GM18870 (cell line): Measurements from ENCODE around the gene INTS1.

Experiments used
- ATAC-seq: cut with Tn5 transposase; IDR thresholded peaks from one replicate; pipeline ENCODE4 v1.9.1; 2021; ENCODE audit warnings: moderate library complexity; ENCODE audit not compliant: unreplicated experiment

INTS1 gene

DNA sequence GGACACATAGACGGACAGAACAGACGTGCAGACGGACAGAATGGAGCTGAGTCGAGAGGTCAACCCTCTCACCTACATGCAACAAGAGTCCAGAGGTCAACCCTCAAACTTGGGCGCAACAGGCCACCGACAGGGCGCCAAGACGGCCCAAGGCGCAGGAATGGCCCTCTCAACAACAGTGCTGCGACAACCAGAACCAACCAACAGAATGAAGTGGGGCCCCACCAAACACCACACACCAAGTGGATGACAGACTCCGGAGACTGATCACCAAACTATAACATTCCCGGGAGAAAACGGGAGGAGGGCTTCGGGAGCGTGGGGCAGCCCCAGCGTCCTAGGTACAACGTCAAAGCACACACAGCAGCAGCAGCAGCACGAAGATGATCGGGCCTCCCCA is 13.4 kb downstream of the INTS1 start:
- no peak for ATAC-seq

GRCh38 chr7:1489336-1489735 is 14.9 kb downstream of the INTS1 start:
- ATAC-seq: no peak

- ATAC-seq: no peak
These were observed 16.2 kb downstream of the INTS1 start for GRCh38 chr7:1488016-1488415.

GRCh38 chr7:1487466-1487865 is 16.7 kb downstream of the INTS1 start:
- no peak for ATAC-seq

DNA sequence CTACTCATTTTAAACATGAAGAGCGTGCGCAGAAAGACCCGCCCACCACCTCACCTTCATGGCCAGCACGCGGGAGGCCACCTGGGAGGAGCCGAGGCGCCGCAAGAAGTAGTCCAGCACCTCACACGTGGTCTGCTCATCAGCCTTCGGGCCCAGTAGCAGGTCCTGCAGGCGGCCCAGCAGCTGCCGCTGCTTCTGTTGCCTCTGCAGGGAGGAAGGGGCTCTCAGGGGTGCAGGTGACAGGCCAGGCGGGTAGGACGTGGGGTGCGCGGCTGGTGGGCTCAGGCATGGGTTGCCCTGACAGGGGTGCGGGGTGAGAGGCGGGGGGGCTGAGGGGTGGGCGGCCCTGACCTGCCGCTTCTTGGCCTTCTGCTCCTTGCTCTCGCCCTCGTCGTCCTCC is 17.6 kb downstream of the INTS1 start:
- ATAC-seq: no peak

GRCh38 chr7:1485156-1485555 is 19.0 kb downstream of the INTS1 start:
- ATAC-seq: no peak

- no peak for ATAC-seq
These were observed 19.6 kb downstream of the INTS1 start for GRCh38 chr7:1484569-1484968.

- no peak for ATAC-seq
These were observed 20.4 kb downstream of the INTS1 start for GRCh38 chr7:1483536-1484505.

DNA sequence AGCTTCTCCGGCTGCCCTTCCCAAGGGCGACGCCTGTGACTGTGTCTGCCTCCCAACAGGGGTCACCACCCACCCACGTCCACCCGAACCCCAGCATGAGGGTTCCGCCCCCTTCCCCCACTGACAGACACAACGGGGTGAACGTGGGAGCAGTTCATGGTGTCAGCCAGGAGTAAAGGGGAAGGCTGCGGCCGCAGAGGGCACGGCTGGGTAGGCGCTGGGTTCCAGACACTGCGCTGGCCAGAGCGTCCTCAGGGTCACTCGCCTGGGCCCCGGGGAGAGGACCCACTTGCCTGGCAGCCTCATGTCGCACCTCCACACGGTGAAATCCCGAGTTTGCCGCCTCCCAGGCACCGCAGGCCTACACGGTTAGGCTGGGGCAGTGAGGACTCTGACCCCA is 21.1 kb downstream of the INTS1 start:
- no peak for ATAC-seq

- ATAC-seq: no peak
These were observed 22.9 kb downstream of the INTS1 start for GRCh38 chr7:1481300-1481699.

GRCh38 chr7:1480670-1481069 is 23.5 kb downstream of the INTS1 start:
- no peak for ATAC-seq

DNA sequence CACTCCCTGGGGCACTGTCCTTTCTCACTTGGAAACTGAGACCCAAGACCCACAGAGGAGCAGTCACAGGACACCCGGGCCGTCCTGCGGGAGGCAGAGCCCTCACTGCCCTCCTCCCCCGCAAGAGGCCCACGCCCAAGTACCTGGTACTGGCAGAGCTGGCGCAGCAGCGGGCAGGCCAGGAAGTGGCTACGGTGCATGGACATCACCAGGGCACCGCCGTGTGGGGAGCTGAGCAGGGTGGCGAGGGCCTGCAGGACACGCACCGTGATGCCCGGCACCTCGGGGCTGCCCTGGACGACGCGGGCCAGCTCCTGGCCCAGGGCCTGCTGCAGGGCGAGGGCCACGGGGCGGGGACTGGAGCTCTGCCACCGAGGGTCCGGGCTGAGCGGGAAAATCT is 24.9 kb downstream of the INTS1 start:
- ATAC-seq: no peak

DNA sequence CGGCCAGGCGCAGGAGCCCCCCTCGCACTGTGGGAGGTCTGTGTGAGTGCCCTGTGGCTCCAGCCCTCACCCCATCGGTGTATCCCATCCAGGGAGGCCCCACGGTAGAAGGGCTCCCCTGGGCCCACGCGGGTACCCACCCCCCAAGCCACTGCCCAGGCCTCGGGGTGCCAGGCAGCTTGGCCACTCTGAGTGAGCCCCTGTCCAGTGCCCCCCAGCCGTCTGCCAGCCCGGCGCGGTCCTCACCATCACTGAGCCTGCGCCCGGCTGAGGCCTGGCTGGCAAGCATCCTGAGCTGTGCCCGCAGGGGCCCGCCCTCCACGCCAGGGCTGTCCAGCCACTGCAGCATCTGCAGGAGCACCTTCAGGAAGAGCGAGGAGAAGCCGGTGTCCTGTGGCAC is 25.7 kb downstream of the INTS1 start:
- no peak for ATAC-seq

DNA sequence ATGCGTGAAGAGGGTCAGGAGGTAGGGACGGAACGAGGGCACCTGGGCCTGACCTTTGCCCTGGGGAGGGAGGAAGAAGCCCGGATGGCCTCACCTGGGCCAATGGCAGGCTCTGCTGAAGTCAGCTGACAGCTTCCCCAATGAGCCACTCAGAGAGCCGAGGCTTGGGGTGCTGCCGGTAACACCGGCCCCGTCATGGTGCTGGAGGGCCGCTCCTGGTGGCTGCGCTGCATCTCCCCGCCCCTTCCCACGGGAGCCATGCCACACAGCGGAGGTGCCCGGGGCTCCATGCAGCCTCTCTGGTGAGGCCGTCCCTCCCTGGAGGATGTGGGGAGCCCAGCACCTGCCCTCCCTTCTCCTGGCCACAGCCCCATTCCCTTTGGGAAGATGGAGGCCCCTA is 27.3 kb downstream of the INTS1 start:
- ATAC-seq: no peak

DNA sequence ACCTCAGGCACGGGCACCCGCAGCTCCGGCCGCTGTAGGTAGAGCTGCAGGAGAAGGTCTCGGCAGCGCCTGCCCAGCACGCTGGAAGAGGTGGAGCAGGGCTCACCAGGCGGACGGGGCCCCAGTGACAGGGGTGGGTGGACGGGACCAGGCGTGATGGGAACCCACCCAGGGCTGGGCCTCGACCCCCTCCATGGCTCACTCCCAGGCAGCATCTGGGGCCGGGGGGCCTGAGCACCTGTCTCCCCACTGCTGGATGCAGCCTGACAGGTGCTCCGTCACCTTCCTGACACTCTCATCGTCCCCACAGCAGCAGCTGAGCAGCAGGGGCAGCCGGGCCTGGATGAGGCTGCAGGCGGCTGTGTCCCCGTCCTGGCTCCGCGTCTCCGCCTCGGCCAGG is 28.2 kb downstream of the INTS1 start:
- no peak for ATAC-seq

DNA sequence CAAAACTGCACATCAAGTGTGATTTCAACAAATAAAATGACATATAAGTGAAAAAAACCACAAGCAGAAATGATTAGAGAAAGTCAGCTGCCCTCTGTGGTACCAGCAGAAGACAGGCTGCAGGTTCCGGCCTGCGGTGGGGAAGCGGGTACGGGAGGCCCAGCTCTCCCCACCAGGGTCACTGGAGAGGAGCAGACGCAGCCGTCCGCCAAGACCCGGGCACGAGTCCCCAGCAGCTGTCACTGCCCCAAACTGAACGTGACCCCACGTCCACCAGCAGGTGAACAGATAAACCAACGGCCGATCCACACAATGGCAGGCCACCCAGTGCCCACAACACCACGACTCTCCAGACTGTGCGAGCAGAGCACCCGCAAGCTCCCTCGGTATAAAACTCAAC is 28.8 kb downstream of the INTS1 start:
- ATAC-seq: no peak

DNA sequence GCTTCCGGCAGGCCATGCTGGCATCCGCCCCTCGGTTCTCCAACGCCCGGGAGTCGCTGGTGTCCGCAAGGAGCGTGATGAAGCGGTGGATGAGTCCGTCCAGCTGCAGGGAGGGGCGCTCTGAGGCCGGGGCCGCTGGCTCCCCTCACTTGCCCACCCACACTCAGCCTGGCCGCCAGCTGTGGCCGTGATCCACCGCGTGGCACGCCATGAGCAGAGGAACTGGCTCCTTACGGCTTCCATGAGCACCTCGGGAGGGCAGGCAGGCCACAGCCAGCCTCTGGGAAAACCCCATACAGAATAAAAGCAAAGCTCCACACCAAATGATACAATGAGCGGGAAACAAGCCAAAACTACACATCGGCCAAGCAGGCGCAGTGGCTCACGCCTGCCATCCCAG is 29.5 kb downstream of the INTS1 start:
- ATAC-seq: no peak

- ATAC-seq: no peak
These were observed 30.2 kb downstream of the INTS1 start for GRCh38 chr7:1473864-1474512.

DNA sequence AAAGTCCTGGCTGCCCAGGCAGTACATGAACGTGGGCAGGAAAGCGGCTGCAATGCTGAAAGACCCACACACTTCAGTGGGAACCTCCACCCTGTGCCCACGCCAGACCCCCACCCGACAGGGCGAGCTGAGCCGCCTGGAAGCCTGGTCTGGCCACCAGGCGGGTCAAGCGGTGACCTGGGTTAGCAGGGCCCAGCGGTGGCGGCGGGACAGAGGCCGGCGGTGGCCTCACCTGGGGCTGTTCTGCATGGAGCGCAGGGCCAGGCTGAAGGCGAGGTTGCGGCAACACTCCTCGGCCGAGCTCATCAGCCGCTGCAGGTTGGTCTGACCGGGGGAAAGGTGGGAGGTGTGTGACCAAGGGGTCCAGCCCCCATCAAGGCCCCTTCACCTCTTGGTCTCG is 33.3 kb downstream of the INTS1 start:
- no peak for ATAC-seq

DNA sequence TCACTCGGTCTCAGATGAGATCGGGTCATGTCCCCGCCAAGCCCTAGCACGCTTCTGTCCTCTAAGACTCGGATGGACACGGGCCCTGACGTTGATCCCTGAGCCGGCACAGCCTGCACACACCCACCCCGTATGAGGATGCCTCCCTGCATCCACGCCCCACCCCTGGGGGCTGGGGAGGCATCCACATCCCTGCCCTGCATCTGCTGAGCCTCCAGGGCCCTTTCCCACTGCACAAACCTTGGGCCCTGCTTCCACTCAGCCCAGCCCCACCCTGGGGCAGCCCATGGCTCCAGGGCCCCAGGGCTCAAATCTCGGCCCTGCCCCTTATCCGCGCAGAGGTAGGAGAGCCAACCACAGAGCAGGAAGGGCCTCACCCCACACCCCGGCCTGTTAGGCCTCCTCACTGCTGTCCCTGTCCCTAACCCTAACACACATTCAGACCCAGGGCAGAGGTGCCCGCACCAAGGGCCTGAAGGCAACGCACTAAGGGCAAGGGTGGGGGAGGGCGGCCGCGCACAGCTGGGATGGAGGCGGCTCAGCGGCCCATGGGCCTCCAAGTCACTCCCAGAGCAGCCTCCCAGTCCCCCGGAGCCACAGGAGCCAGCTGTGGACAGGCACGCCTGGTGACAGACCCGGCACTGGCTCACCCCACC is 35.4 kb downstream of the INTS1 start:
- no peak for ATAC-seq

DNA sequence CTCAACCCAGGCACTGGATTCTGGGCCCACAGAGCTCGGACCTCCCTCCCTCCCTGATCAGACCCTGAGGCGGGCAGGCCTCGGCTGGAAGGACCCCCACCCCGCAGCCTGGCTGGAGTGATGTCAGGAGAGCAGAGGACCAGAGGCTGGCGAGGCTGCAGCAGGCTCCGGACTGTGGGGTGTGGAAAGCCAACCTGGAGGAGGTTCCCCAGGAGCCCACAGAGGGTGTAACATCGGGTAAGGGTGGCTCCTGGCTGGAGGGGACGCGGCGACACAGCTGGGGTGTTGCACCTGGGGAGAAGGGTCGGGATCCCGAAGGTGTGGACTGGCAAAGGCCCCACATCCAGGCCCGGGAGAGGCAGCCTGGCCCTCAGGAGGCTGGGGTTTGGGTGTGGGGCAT is 36.0 kb downstream of the INTS1 start:
- ATAC-seq: no peak
